Smooth muscle cell (in vitro differentiated cells): ENCODE measurements around the gene ZPBP2. TPM values are rescaled to one million over a fixed set of nuclear protein-coding genes. Genes with fewer than 3 reads are reported as not detected.

ENCODE experiments used
- DNase-seq: peaks from one replicate; lab custom pipeline; 2025; ENCODE audit not compliant: unreplicated experiment; lab: John Stamatoyannopoulos, UW
- H2AFZ ChIP-seq: fragments of 200-600 bp; sonication (generic); 2 replicates; pipeline ENCODE4 v1.6.0; 2016; ENCODE audit warnings: antibody characterized with exemption, low read depth, mild to moderate bottlenecking
- H3F3A ChIP-seq: fragments of 200-600 bp; sonication (generic); 2 replicates; pipeline ENCODE4 v1.6.0; 2017; ENCODE audit warnings: antibody characterized with exemption, low read depth
- H3K27ac ChIP-seq: fragments of 200-600 bp; sonication (generic); 2 replicates; pipeline ENCODE4 v1.5.1; 2016; ENCODE audit warnings: low read depth, mild to moderate bottlenecking
- H3K27me3 ChIP-seq: fragments of 200-600 bp; sonication (generic); 2 replicates; pipeline ENCODE4 v1.6.1; 2016; ENCODE audit warnings: low read depth, mild to moderate bottlenecking
- H3K36me3 ChIP-seq: fragments of 200-600 bp; sonication (generic); 2 replicates; pipeline ENCODE4 v1.5.1; 2016; ENCODE audit warnings: low read depth
- H3K4me1 ChIP-seq: fragments of 200-600 bp; sonication (generic); 2 replicates; pipeline ENCODE4 v1.5.1; 2016; ENCODE audit warnings: low read depth
- H3K4me2 ChIP-seq: fragments of 200-600 bp; sonication (generic); 2 replicates; pipeline ENCODE4 v1.6.0; 2016; ENCODE audit warnings: mild to moderate bottlenecking
- H3K4me3 ChIP-seq: fragments of 200-600 bp; sonication (generic); 2 replicates; pipeline ENCODE4 v1.5.1; 2016; ENCODE audit warnings: mild to moderate bottlenecking
- H3K79me2 ChIP-seq: fragments of 200-600 bp; sonication (generic); 2 replicates; pipeline ENCODE4 v1.6.0; 2016; ENCODE audit warnings: low read depth, mild to moderate bottlenecking
- H3K9ac ChIP-seq: fragments of 200-600 bp; sonication (generic); 2 replicates; pipeline ENCODE4 v1.6.0; 2016; ENCODE audit warnings: low read depth
- H3K9me3 ChIP-seq: fragments of 200-600 bp; sonication (generic); replicated peaks from 2 replicates; pipeline ENCODE4 v1.5.1; 2016; ENCODE audit warnings: low read depth
- H4K20me1 ChIP-seq: fragments of 200-600 bp; sonication (generic); 2 replicates; pipeline ENCODE4 v1.6.0; 2016; ENCODE audit warnings: low read depth
- CTCF ChIP-seq: fragments of 200-600 bp; sonication (generic); IDR thresholded peaks from 2 replicates; pipeline ENCODE4 v1.5.1; 2017; ENCODE audit warnings: borderline replicate concordance, mild to moderate bottlenecking, antibody characterized with exemption; ENCODE audit not compliant: insufficient read depth, poor library complexity, severe bottlenecking
- WGBS: methylation state at CpG from one replicate; pipeline ENCODE4 v1.1.7; 2016; ENCODE audit warnings: low lambda C conversion rate; 5-methylcytosine and 5-hydroxymethylcytosine counted together
- polyA plus RNA-seq: library from polyadenylated mRNA; unstranded; fragments of >200 nt; fragmentation: Nextera tagmentation; extraction: Ambion mirVana; gene quantifications from 2 replicates; pipeline ENCODE4 v1.2.1, GENCODE V29; 2016
- total RNA-seq: library from RNA; depleted of rRNA; stranded (reverse); fragments of >200 nt; gene quantifications from 2 replicates; pipeline ENCODE4 v1.2.3, GENCODE V29; 2014

The ZPBP2 gene
- total and polyA plus RNA-seq, 2 experiments from 2014 or later = not detected

- H3K36me3 ChIP-seq = no peaks in the 10 kb centered on the region
- no peak for TF ChIP-seq CTCF
These were observed 26.8 kb upstream of the ZPBP2 start for GRCh38 chr17:39841134-39841683.

GRCh38 chr17:39845052-39845846, 22.8 kb upstream of the ZPBP2 start:
- H3K79me2 ChIP-seq = no peaks in the 10 kb centered on the region

More at GRCh38 chr17:39841134-39841683, 26.8 kb upstream of the ZPBP2 start:
- DNase-seq = no peak
- WGBS = 73% methylated on average over 2 of the region's 2 CpGs
- Histone ChIP-seq H3K79me2 (no peaks in the 10 kb centered on the region), H2AFZ (no peak overlapping the region), H3K9me3 (no peaks in the 10 kb centered on the region), H4K20me1 (no peaks in the 10 kb centered on the region), H3K4me1 (no peaks in the 10 kb centered on the region), H3K27ac (no peak overlapping the region), H3K4me3 (no peak overlapping the region), H3K4me2 (no peak overlapping the region), H3K9ac (no peak overlapping the region), H3K27me3 (peaks cover 7% of the 10 kb centered on the region), H3F3A (no peaks in the 10 kb centered on the region)

GRCh38 chr17:39846205-39846604, 21.8 kb upstream of the ZPBP2 start:
- Histone ChIP-seq H3K9ac (no peak overlapping the region), H3K4me1 (no peaks in the 10 kb centered on the region), H2AFZ (no peak overlapping the region), H3K4me3 (no peak overlapping the region), H3K27ac (no peak overlapping the region), H3F3A (no peaks in the 10 kb centered on the region), H3K36me3 (no peaks in the 10 kb centered on the region), H3K27me3 (peaks cover 36% of the 10 kb centered on the region), H3K4me2 (no peak overlapping the region), H4K20me1 (no peaks in the 10 kb centered on the region), H3K79me2 (no peaks in the 10 kb centered on the region), H3K9me3 (no peaks in the 10 kb centered on the region)
- WGBS = 70% methylated on average over 4 of the region's 4 CpGs
- TF ChIP-seq CTCF = no peak
- no peak for DNase-seq

More at GRCh38 chr17:39845052-39845846, 22.8 kb upstream of the ZPBP2 start:
- no peaks in the 10 kb centered on the region for H3F3A ChIP-seq
- TF ChIP-seq CTCF = no peak
- DNase-seq = no peak
- H3K27me3 ChIP-seq = peaks cover 36% of the 10 kb centered on the region
- H3K9ac ChIP-seq = no peak overlapping the region
- WGBS = 86% methylated on average over 8 of the region's 8 CpGs
- H3K27ac ChIP-seq = no peak overlapping the region
- no peaks in the 10 kb centered on the region for H4K20me1 ChIP-seq
- H3K9me3 ChIP-seq = no peaks in the 10 kb centered on the region
- H3K4me1 ChIP-seq = no peaks in the 10 kb centered on the region
- no peak overlapping the region for H2AFZ ChIP-seq
- H3K4me3 ChIP-seq = no peak overlapping the region
- H3K4me2 ChIP-seq = no peak overlapping the region
- H3K36me3 ChIP-seq = no peaks in the 10 kb centered on the region
